T-helper 2 cell (primary cell): ENCODE data around the gene FKBP8.
A peak's percentile ranks its signal among the peaks of the same experiment; 100 is the strongest.
"Not testable (repeated sequence)": the region's sequence is repeated elsewhere in the genome, so short reads cannot be mapped to it uniquely, and the experiment has no call there.

ENCODE experiments used
- DNase-seq, 5 experiments: peaks; one replicate each; pipeline versions ENCODE4 v3.0.0 to v3.0.0-alpha.2; 2012 to 2022

Gene FKBP8

DNA sequence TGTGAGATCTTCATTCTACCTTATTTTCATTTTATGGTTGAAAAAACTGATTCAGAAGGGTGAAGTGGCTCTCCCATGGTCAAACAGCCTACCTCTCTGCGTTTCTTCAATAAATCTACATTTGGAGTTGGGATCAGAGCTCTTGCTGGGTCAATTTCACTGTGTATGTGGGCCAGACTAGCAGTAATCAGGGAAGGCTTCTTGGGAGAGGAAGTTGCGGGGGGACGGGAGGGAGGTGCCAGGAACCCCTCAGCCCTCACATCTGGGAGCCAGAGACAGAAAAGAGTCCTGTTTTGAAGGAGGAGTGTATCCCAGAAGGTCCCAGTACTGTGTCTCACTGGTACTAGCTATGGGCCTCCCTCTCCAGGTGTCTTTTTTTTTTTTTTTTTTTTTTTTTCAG, 15.2 kb upstream of the FKBP8 start:
- DNase-seq = no peak

DNA sequence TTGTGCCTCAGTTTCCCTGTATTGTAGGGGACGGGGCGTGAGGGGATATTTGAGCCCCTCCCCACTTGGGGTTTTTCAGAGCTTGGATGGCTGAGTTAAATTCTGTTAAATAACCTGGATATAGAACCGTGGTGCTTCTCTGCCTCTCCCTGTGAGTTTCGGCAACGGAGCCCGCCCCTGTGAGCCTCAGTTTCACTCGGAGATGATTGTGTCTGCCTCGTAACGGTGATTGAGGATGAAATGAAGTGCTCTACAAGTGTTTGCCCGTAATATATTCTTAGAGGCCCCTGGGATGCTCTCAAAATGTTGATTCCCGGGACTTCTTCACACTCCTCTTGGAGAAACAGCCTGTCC, 14.8 kb upstream of the FKBP8 start:
- DNase-seq = peak in 1 of 5 experiments; percentile 29

DNA sequence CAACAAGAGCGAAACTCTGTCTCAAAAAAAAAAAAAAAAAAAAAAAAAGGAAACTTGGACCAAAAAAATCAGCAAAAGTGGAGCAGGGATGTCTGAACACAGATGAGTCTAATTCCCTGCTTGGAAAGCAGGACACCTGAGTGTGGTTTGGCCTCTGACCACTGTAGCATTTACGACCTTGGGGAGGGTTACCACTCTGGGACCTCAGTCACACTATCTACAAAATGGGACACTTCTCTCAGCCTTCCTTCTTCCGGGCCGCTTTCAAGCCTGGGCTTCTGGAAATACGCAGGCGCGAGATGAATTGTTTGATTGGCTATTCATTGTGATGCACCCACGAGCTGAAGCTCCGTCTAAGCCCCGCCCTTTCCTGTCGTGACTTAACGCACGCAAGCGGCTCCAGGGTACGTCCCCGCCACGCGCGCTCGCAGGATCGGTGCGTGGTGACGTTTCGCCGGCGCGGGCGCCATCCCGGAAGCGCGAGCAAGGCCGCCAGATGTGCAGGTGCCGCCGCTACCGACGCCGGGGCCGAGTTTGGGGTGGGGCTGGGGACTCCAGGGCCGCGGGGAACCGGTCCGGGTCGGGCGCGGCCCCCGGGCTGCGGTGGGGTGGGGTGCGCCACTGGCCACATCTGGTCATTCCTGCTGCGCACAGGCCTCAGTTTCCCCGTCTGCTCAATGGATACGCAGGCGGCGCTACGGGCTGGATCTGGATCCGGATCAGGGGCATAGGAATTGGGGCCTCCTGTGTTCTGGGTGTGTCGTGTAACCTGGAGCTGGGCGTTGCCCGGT, 14.2 kb upstream of the FKBP8 start, which contains the start of gene KXD1:
Gene KXD1, plus strand, starts transcription at position 460 of the 791 bp plus-strand sequence. CDS start 4,187 bp downstream, outside the sequence.
- peak; percentile 92 to 100 (median 96) for DNase-seq

DNA sequence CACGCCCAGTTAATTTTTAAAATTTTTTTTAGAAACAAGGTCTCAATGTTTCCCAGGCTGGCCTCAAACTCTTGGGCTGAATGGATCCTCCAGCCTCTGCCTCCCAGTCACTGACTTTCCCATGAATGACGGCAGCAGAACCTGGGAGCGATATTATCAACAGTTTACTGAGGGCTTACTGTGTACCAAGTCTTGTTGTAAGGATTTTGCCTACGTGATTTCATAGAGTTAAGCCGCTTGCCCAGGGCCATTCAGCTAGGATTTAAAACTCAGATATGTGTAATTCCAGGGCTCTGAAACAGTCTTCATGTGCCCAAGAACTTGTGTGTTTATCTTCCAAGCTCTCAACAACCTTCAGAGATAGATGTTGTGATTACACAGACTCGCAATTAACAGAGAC, 8.3 kb upstream of the FKBP8 start:
- DNase-seq = no peak

DNA sequence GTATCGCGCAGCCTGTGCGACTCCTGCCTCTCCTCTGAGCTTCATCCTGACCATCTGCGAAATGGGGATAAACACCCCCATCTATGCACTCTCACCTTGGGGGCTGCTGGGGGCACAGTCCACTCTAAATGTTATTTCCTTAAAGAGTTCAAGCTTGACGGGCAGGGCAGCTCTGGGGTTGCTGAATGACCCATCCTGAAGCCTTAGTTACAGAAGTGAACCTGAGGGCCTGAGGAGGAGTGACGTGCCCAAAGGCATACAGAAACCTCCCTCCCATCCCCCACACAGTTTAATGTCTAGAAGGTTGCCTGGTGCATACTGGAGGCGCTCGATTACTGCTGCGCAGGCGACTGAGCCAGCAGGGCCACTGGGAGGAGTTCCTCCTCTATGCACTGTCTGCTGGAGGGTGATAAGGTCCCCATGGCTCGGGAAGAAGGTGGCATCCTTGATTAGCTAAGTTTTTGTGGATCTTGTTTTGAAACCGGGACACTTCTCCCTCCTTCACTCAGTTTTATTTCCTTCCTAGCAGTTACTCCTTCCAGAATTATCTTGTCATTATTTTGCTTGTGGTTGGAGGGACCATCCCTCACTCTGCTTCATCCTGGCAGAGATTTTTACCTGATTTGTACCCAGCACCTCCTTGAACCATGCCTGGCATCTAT, 572 bp upstream of the FKBP8 start:
- DNase-seq = peak; percentile 21 to 96 (median 59)

DNA sequence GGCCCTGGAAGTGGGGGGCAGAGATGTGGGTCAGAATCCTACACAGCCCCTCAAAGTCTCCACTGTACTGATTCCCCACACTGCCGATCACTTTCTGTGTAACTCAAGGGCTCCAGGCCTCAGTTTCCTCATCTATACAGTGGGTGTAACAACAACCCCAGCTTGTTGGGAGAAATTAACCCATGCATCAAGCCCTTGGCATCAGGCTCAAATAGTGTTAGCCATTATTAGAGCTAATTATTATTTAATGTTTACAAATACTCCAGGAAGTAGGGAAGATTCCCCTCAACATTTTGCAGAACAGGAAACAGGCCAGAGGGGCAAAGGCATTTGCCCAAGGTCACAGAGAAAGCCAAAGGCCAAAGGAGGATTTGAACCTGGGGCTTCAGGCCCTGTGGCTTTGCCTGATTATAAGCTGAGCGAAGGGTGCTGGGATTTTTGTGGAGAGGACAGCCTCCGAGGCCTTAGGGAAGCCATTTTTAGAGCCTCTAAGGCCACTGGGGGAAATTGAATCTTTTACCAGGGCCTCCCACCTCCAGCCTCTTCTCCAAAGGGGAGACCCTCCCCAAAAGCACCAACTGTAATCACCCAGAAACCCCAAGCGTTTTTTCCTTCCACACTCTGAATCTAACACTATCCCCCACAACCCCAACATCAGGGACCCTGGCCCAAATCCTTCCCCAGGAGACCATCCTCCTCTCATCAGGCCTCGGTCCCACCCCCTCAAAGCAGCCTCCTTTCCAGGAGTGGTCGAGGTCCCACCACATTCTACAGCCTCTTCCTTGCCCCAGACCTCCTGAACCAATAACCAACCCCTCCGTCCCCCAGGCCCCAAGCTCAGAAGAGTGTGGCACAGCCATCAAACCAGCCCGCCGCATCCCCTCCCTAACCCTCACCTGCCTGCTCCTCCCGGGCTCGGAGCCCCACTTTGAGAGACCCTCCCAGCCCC, 1.1 kb downstream of the FKBP8 start:
- DNase-seq = peak in 1 of 5 experiments; percentile 41

DNA sequence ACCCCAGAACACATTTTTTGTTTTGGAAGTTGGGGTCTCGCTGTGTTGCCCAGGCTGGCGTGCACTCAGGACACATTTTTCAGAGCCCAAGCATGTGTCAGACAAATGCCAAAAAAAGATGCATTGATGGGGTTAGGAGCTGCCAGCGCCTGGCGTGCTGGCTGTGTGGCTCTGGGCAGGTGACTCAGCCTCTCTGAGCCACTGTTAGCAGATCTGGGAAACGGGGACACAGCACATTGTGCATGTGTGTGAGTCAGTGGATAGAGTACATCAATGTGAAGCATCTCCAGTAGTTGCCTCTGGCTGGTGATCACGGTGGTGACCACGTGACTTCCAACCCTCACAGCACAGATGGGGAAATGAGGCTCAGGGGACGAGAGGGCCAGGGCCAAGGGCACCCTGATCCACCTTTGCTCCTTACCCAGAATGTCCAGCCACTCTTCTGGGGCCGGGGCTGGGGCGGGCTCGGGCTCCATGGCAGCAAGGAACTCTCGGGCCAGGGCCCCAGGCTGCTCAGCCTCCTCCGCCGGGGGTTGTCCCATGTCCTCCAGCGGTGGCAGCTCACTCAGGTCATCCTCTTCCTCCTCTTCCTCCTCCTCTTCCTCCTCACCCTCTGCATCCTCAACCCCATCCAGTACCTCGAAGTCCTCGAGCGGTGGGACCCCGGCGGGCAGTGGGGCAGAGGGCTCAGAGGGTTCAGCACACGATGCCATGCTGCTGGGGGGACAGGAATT, 1.9 kb downstream of the FKBP8 start:
- DNase-seq = no peak

DNA sequence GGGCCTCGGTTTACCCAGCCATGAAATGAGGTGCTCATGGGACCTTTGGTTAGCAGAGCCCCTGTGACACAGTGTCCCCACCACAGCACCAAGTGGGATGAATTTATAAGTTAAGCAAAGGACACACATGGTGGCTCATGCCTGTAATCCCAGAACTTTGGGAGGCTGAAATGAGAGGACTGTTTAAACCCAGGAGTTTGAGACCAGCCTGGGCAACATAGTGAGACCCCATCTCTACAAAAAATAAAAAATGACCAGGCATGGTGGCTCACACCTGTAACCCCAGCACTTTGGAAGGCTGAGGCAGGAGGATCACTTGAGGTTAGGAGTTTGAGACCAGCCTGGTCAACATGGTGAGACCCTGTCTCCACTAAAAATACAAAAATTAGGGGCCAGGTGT, 3.2 kb downstream of the FKBP8 start:
- DNase-seq = not testable (repeated sequence)

DNA sequence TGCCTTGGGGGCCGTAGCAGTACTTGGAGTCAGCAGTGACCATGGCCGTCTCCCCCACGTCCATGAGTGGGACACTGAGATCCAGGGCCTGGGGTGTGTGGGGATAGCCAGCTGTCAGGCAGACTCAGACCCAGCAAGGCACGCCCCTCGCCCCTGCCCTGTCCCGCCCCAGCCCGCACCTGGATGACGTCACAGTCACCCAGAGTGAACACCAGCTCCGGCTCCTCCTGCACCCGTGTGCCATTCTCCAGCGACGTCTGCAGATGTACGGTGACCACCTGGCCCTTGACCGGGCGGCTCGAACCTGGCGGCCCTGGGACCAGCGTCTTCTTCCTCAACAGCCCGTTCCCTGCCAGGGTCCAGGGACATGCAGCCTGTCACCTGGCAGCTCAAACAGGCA, 4.0 kb downstream of the FKBP8 start:
- DNase-seq = no peak

DNA sequence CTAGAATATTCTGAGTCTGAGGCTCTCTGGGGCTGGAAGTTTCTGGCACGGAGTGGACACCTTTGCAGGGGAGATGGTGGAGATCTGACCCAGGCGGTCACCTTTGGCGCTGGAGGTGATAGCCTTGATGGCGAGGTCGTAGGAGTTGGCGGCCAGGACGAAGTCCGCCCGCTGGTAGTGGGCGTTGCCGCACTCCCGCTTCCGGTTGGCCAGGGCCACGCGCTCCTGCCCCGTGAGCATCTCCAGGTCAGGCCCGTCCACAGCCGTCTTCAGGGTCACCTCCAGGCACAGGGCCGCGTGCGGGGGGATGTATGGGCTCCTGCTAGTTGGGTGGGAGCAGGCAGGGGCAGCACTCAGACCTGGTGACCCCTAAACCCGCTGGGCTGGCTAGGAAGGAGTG, 5.3 kb downstream of the FKBP8 start:
- DNase-seq = no peak

DNA sequence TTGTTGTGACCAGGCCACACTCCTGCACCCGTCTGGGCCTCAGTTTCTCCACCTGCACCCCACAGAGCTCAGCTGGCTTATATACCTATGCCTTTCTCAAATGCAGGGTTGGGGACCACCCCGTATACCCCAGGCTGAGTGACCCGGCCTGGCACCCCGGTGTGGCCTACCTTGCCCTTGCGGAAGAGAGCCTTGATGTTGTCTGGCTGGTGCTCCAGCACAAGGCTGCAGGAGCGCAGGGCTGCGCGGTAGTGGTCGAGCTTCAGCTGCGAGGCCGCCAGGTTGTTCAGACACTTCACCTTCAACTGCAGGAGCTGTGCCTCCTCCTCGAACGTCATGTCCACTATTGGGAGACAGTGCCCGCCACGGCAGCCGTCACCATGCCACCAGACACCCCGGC, 5.9 kb downstream of the FKBP8 start:
- no peak for DNase-seq

DNA sequence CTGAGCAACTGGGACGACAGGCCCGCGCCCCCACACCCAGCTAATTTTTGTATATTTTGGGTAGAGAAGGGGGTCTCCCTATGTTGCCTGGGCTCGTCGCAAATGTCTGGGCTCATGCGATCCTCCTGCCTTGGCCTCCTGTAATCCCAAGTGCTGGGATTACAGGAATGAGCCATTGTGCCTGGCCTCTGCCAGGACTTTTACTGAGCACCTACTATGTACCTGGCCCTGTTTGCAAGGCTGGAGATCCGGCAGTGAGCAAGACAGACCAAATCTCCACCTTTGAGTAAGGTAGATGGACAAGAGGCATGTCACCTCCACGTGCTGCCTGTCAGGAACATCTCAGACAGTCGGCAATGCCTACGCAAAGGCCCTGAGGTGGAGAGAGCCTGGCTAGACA, 6.9 kb downstream of the FKBP8 start:
- no peak for DNase-seq

DNA sequence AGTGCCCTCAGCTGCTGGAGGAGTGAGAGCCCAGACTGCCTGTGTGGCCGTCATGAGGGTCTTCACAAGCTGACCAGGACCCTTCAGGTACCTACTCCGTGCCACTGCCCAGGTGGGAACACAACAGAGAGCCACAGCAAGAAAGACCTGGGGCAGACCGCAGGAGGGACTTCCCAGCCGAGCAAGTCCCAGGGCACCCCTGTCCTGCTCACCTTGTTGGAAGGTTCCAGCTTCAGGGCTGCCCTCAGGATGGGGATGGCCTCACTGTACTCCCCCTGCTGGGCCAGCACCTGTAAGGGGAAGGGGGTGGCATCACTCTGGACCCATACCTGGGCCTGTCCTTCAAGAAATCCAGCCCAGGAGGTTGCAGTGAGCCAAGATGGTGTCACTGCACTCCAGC, 10.3 kb downstream of the FKBP8 start:
- no peak for DNase-seq

DNA sequence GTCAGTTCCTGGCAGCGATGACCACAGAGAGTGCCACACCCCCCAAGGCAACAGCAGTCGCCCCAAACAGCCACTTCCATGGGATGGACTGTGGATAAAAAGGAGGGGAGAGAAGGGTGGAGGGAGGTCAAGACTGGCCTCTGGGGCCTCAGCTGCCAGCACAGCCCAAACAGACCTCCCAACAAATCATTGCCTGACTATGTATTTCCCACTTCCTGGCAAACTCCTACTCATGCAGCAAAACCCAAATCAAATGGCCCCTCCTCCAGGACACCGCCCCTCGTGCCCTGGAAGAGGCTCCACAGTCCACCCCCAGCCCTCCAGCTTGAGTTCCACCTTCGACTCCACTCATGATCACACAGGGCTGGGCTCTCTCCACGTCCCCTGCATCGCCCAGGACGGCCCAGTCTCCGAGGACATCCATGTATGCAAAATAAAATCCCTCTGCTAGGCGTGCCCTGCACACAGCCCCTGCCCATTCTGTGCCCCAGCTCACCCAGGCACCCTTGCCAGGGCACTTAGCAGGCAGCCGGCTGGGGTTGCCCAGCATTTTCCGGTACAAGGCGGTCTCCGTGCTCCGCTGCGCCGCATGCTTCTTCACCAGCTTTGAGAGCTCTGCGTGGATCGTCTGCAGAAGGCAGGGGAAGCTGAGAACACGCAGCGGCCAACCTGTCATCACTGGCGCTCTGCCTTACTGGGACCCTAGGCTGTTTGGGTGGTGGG, 11.0 kb downstream of the FKBP8 start:
- no peak for DNase-seq

DNA sequence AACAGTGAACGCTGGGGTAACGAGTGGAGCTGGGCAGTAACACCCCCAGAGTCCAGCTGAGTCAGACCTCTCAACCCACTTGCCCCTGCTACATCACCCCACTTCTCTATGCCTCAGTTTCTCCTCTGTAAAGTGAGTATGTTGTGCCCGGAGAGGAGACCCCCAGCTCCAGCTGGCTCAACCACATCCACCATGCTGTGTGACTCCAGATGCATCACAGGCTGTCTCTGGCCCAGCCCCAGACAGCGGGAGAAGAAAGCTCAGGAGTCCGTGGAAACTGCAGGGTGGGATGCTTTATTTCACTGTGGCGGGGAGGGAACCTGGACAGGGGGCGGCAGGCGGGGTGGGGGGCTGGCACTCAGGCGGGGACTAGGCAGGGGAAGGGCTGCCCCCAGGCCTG, 11.9 kb downstream of the FKBP8 start:
- no peak for DNase-seq

DNA sequence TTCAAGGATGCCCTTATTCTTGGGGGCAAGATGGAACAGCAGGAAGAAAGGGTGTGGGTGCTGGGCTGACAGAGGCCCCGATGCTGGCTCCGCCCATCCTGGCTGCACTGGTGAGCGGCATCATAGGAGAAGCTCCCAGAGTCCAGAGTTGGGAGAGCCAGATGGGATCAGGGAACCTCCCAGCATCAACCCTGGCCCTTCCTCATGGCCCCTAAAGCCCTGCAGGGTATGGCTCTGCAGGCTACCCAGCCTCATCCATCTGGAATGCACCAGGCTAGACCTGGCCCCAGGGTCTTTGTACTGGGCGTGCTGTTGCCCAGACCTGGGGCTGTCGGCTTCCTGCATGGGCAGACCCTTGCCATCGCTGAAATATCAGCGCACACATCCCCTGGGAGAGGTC, 13.6 kb downstream of the FKBP8 start:
- no peak for DNase-seq

DNA sequence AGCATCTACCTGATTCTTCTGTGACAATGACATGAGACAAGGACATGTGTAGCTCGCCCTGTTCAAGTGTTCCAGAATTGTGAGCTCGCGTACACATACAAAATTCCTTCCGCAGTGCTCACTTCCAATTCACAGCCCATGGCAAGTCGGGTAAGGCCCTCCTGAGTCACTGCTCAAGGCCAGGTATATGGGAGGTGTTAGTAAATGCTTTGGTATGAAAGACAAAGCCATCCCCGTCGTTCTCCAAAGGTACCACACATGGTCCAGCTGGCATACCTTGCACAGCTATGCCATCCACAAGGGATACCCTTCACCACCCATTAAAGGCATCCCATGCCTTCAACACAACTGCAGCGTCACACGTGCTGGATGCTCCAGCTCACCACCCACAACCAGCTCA, 17.1 kb downstream of the FKBP8 start:
- no peak for DNase-seq

DNA sequence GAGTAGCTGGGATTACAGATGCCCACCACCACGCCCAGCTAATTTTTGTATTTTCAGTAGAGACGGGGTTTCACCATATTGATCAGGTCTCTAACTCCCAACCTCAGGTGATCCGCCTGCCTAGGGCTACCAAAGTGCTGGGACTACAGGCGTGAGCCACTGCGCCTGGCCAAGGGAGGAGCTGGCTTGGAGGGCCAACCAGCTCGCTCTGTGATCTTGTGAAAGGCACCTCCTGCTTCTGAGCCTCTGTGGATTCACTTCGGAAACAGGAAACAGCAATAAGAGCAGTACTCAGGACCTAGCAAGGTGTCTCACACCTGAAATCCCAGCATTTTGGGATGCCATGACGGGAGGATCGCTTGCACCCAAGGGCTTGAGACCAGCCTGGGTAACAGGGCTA, 19.5 kb downstream of the FKBP8 start:
- no peak for DNase-seq

DNA sequence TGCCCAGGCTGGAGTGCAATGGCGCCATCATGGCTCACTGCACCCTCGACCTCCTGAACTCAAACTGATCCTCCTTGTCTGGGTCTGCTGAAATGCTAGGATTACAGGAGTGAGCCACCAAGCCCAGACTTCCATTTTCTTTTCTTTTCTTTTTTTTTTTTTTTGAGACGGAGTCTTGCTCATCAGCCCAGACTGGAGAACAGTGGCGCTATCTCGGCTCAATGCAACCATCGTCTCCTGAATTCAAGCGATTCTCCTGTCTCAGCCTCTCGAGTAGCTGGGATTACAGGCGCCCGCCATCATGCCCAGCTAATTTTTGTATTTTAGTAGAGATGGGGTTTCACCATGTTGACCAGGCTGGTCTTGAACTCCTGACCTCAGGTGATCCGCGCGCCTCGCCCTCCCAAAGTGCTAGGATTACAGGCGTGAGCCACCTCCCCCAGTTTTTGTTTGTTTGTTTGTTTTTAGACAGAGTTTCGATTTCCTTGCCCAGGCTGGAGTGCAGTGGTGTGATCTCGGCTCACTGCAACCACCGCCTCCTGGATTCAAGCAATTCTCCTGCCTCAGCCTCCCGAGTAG, 20.4 kb downstream of the FKBP8 start:
- not testable (repeated sequence) for DNase-seq

DNA sequence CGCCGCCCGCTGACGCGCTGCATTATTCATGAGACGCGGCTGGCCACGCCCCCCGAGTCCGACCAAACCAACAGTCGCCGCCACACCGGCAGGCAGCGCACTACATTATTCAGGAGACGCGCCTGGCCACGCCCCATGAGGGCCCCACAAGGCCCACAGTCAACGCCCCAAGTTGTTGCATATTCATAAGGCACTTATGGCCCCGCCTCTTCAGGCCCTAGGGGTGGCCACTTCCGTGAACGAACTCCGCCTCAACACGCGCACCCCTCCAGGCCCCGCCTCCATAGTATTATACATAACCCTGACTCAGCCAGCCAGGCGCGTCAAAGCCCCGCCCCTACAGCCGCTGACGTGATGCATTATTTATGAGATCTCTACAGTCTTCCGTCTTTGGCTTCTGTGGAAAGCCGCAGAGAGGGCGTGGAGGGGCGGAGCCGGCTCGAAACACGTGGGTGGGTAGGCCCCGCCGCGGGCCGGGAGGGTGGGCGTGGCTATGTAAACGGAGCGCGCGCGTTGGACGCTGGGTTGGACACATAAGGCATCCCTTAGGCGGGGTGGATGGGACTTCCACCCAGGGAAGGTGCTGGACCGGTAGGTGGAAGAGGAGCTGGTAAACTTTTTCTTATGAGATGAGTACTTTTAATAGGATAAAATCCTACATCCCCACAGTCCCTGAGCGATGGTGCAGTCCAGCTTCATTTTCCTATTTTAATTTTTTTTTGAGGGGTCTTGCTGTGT, 21.1 kb downstream of the FKBP8 start:
- peak; percentile 100 for DNase-seq

DNA sequence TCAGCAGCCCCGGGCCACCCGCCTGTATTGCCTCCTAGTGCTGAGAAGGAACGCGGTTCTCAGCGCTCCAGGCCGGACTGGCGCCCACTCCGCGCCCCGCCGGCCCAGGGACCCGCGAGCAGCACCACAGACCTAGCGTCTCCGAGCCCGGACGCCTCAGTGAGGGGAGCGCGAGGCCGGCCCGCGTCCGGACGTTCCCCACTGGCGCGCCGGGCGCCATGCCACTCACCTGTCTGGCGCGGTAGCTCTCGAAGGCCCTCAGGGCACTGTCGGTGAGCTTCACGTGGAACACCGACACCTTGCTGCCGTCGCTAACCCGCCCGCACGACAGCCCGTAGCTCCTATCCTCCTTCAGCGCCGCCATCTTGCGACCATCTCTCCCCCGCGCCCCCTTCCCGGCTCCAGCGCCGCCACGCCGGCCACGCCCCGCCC, 21.7 kb downstream of the FKBP8 start, which contains the start of gene ELL:
Gene ELL, minus strand, starts transcription at position 379 of the 432 bp plus-strand sequence. Its CDS starts 15 bp downstream, at position 364.
- DNase-seq = no peak
